Neural progenitor cell (in vitro differentiated cells): ENCODE measurements around the gene LSM14A.

Experiments
- CTCF ChIP-seq: fragments of 200-600 bp; sonication (generic); IDR thresholded peaks from 2 replicates; pipeline ENCODE4 v1.5.1; 2017; ENCODE audit warnings: antibody characterized with exemption, mild to moderate bottlenecking
- EZH2 ChIP-seq: fragments of 200-600 bp; sonication (generic); IDR thresholded peaks from 2 replicates; pipeline ENCODE4 v1.6.1; 2017; ENCODE audit warnings: antibody characterized with exemption, mild to moderate bottlenecking, moderate library complexity
- EZH2phosphoT487 ChIP-seq: fragments of 200-600 bp; sonication (generic); IDR thresholded peaks from 2 replicates; pipeline ENCODE4 v1.6.1; 2017; ENCODE audit warnings: antibody characterized with exemption

GRCh38 chr19:34256835-34257558, 84.7 kb downstream of the LSM14A start:
- TF ChIP-seq CTCF: no peak
- no peak for TF ChIP-seq EZH2phosphoT487
- TF ChIP-seq EZH2: no peak
